ENCODE results near the gene CYP2F1.
A peak's percentile ranks its signal among the peaks of the same experiment; 100 is the strongest.
"Not testable (repeated sequence)": the region's sequence is repeated elsewhere in the genome, so short reads cannot be mapped to it uniquely, and the experiment has no call there.

Gene CYP2F1

DNA sequence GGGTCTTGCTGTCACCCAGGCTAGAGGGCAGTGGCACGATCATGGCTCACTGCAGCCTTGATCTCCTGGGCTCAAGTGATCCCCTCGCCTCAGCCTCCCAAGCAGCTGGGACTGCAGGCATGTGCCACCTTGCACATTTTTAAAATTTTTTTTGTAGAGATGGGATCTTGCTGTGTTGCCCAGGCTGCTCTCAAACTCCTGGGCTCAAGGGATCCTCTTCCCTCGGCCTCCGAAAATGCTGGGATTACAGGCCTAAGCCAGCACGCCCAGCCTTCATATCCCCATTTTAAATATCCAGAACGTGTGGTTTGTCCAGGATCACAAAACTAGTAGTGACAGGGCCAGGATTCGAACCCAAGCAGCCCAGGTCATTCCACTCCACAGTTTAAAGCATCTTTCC is 13.1 kb downstream of the CYP2F1 start:
- not testable (repeated sequence) for DNase-seq

GRCh38 chr19:41127801-41128300 is 13.6 kb downstream of the CYP2F1 start:
- not testable (repeated sequence) for DNase-seq

GRCh38 chr19:41128692-41129091 is 14.5 kb downstream of the CYP2F1 start:
- DNase-seq: no peak

DNA sequence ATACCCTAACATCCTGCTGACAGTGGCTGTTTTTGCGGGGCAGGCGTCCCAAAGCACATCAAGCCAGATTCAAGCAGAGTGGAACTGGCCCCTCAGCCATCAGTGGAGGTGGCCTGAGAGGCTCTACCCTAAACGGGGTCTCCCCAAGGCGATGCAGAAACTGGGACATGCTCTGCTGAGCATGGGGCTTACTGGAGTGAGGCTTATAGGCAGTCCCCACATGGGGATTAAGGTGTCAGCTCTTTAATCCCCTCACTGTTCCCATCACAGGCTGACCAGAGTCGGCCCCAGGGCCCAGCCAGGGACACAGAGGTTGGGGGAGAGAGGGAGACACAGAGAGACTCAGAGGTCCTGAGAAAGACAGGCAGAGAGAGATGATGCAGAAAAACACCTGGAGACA is 17.0 kb downstream of the CYP2F1 start:
- DNase-seq: no peak

DNA sequence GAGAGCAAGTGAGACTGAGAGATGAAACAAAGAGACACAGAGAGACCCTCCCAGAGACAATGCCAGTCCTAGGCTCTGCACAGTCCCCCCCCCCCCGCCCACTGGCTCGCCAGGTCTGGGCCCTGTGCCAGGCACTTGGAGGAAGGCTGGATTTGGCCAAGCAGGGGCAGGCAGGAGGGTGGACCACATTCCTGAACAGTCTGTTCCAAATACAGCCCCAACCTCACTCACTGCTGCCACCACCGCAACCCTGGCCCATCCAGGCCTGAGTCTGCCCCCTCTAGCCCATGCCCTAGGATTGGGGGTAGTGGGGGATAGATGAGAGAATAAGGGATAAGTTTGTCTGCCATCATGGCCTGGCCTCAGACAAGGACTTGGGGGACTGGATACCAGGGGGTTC is 19.0 kb downstream of the CYP2F1 start:
- DNase-seq: no peak

DNA sequence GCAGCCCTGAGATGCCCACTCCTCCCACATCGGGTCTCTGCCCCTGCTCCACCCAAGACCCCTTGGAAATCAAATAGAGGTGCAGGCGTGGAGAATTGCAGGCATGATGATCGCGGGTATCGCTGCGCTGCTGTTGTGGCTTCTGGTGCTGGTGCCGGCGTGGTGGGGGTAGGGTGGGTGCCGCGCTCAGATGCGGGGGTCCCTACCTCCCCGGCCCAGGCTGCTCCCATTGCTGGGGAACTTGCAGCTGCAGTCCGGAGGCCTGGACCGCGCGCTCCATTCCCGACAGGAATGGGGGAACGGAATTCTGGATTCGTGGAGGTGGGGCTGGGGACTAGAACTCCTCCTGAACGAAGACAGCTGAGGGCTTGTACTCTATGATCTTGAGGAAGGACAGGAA is 20.4 kb downstream of the CYP2F1 start:
- no peak for DNase-seq

- not testable (repeated sequence) for DNase-seq
Observed at GRCh38 chr19:41135390-41136384, 21.5 kb downstream of the CYP2F1 start.

DNA sequence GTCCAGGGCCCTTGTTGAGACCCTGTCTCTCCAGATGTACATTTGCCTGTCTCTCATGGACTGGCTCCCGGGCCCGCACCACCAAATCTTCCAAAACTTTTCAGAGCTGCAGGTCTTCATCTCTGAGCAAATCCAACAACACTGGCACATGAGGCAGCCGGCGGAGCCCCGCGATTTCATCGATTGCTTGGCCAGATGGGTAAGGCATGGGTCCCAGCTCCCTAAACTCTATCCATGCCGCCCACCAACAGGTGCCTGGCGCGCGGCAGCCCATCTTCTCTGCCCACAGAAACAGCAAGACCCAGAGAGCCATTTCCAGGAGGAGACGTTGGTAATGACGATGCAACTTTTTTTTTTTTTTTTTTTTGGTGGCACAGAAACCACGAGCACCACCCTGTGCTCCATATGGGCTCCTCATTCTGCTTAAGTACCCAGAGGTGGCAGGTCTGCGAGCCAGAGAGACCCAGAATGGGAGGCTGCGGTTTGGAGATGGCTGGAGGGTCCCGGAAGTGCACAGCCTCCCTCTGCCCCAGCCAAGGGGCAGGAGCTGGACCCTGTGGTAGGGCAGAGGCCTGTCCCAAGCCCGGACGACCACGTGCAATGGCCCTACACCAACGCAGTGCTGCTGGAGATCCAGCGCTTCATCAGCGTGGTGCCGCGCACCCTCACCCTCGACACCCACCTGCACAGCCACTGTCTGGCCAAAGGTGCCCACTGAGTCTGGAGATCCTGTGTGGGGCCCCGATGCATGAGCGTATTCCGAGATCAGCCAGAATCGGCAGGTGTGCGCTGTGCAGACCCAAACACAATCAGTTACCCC is 22.6 kb downstream of the CYP2F1 start:
- no peak for DNase-seq

DNA sequence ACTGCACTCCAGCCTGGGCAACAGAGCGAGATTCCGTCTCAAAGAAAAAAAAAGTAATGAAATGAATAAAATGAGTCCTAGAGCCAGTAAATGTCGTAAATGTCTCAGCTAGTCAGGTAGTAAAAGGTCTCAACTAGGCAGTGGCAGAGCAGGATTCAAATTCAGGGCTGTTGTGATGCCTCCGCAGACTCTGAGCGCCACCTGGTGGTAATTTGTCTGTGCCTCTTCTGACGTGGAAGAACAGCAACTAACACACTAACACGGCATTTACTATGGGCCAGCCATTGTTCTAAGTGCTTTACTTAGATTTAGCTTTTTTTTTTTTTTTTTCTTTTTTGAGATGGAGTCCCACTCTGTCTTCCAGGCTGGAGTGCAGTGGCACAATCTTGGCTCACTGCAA is 30.2 kb downstream of the CYP2F1 start:
- DNase-seq: peak; percentile 36

DNA sequence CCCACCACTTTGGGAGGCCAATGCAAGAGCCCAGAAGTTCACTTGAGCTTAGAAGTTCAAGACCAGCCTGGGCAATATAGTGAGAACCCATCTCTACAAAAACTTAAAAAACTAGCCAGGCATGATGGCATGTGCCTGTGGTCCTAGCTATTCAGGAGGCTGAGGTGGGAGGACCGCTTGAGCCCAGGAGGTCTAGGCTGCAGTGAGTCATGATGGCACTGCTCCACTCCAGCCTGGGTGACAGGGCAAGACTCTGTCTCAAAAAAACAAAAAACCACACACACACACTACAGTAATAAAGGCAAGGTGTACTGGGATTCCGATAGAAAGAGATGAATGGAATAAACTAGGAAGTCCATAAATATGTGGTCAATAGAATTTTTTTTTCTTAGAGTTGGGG is 35.6 kb downstream of the CYP2F1 start:
- no peak for DNase-seq

DNA sequence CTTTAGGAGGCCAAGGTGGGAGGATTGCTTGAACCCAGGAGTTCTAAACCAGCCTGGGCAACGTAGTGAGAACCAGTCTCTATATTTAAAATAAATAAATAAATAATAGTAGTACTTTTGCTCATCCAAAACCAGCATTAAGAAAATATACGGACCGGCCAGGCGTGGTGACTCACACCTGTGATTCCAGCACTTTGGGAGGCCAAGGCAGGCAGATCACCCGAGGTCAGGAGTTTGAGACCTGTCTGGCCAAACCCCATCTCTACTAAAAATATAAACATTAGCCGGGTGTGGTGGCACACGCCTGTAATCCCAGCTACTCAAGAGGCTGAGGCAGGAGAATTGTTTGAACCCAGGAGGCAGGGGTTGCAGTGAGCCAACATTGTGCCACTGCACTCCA is 36.8 kb downstream of the CYP2F1 start:
- DNase-seq: not testable (repeated sequence)

DNA sequence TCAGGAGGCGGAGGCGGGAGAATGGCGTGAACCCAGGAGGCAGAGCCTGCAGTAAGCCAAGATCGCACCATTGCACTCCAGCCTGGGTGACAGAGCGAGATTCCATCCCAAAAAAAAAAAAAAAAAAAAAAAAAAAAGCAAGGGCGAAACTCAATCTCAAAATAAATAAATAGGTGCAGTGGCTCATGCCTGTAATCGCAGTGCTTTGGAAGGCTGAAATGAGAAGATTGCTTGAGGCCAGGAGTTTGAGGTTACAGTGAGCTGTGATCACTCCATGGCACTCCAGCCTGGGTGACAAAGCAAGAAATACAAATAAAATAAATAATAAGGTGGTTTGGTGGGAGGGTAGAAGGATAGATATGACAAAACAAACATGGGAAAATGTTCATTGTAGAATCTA is 39.8 kb downstream of the CYP2F1 start:
- no peak for DNase-seq

- no peak for DNase-seq
Observed at GRCh38 chr19:41156207-41156606, 42.0 kb downstream of the CYP2F1 start.

DNA sequence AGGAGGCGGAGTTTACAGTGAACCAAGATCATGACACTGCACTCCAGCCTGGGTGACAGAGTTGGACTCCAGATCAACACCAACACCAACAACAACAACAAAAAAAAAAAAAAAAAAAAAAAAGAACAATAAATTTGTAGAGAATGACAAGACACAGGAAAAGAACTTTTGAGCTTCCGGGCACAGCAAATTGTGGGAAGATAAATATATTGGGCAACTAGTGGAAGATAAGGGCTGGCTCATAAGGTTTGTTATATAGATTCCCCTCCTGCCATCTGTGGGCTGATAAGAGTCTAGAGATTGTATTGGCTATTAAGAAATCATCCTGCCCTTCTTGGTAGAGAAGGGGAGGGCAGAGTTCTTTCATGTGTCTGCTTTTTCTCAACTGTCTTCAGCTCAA is 45.6 kb downstream of the CYP2F1 start:
- DNase-seq: no peak

DNA sequence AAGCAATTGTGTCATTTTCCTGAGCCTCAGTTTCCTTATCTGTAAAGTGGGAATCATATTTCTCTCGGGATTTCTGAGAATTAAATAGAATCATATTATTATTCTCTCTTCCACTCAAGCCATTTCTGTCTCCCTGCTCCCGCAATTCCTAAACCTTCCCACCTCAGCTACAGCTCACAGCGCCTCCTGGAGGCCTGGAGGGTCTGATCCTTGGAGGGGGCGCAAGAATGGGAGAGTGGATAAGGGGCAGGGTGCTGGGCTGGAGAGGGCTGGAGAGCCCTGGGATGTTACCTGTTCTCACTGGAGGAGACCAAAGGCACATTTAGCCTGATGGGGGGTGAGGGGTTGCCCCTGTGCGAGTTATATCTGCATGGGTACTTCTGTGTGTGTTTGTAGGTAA is 47.7 kb downstream of the CYP2F1 start:
- no peak for DNase-seq

GRCh38 chr19:41166944-41167804 is 52.9 kb downstream of the CYP2F1 start:
- DNase-seq: no peak

GRCh38 chr19:41172297-41173164 is 58.3 kb downstream of the CYP2F1 start:
- DNase-seq: no peak

- no peak for DNase-seq
Observed at GRCh38 chr19:41174297-41174928, 60.2 kb downstream of the CYP2F1 start.

DNA sequence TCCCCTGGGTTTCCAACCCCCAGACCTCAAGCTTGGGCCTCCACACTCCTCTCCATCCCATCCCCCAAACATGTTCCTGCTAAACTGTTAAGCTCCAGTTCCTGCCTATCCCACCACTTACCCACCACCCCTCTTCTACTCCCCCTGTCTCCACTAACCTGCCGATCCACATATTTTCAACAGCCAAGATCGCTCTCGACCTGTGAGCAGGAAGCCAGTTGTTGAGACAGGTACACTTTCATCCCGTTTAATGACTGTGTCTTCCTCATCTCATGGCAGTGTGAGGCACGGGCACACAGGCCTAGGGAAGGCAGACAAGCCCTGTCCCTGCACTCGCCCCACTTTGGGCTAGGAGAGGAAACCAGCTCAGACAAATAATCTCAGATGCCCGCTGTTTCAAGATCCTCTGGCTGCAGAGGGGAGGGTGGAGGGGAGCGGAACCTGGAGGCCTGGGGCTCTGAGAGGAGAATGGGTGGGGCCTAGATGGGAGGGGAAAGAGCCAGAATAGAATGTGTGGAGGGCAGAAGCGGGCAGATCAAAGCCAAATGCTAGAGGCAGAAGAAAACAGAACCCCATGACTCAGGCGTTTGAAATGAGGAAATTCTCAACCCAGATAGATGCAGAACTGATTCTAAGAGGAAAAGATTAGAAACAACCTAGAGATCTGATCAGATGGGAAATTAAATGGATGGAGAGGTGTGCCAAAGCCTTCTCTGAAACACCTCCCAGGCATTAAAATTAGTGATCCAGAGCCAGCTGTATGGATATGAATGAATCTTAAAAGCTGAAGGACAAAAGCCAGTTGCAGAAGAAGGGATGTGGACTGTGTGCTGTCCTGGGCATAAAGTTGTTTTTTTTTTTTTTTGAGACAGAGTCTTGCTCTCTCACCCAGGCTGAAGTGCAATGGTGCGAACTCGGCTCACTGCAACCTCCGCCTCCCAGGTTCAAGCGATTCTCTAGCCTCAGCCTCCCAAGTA is 61.9 kb downstream of the CYP2F1 start:
- peak; percentile 48 for DNase-seq

Measured in amniotic stem cell (primary cell).